Loucy (cell line): ENCODE measurements around the gene CTXND2.

Source experiments
- CTCF ChIP-seq: fragments of 200-600 bp; sonication (generic); conservative IDR thresholded peaks from 2 replicates; pipeline ENCODE4 v1.5.1; 2014; ENCODE audit warnings: mild to moderate bottlenecking, antibody characterized with exemption, low read length
- EZH2phosphoT487 ChIP-seq: fragments of 200-600 bp; IDR thresholded peaks from 2 replicates; pipeline ENCODE4 v1.6.1; 2018; ENCODE audit warnings: antibody characterized with exemption, mild to moderate bottlenecking, moderate library complexity, borderline replicate concordance

- TF ChIP-seq CTCF (peak; percentile 22; the same call in 1 of the 2 replicates), EZH2phosphoT487 (no peak)
Observed at GRCh38 chr1:150869683-150870082, 17.3 kb upstream of the CTXND2 start.
